Thyroid gland (tissue), 4 donors: ENCODE results near the gene CD99L2.

Source experiments
- CTCF ChIP-seq, 6 experiments: fragments of 200-600 bp in 3 of 6; fragments of 450-650 bp in 3 of 6; sonication (generic) in 3 of 6; IDR thresholded peaks; one replicate each; pipeline ENCODE4 v1.5.1; 2016 to 2019; ENCODE audit warnings: antibody characterized with exemption in 6 of 6, mild to moderate bottlenecking in 2 of 6, inconsistent platforms in 1 of 6, moderate library complexity in 1 of 6
- POLR2A ChIP-seq, 2 donors: fragments of 450-650 bp; IDR thresholded peaks; one replicate each; pipeline ENCODE4 v1.6.1; 2017; ENCODE audit warnings: antibody characterized with exemption in 2 of 2, mild to moderate bottlenecking in 2 of 2, moderate library complexity in 1 of 2

DNA sequence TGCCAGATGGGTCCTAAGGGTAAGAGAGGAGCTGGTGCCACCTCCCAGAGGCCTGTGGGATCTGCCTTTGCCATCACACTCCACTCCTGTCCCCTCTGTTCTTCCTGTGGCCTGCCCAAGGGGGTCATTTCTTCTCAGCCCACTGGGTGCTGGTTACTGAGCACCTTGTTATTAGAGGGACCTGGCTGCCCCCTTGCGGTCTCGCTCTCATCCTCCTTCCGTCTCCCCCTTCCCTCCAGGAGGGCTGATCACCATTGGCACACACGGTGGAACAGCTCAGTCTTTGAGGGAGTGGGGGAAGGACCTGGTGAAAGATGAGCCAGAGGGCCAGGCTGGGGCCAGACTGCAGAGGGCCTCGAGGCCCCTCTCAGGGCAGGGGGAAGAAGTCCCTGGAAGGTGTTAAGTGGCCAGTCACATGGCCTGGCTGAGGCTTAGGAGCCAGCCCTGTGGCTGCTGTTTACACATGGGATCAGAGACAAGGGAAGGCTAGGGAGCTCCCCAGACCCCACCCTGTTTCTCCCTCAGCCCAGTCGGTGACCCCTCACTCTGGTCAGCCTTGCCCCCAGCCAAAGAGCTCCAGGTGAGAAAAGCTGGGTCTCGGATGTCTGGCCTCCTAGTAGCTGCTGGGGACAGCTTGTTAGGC lies 137.2 kb downstream of the CD99L2 start:
- TF ChIP-seq CTCF (IDR thresholded peaks at IDR 0.05): no peak
- TF ChIP-seq POLR2A (IDR thresholded peaks at IDR 0.05): no peak
